ENCODE results near the gene SERBP1. TPM values are rescaled to one million over a fixed set of nuclear protein-coding genes. Genes with fewer than 3 reads are reported as not detected.

SERBP1 gene
- total RNA-seq, 1 donor from 2014 or later = 255 TPM

- Mint-ChIP-seq H3K27me3 (ENCODE audit: low read depth) (no peaks in the 10 kb centered on the region), H3K4me1 (no peaks in the 10 kb centered on the region), H3K27ac (no peak overlapping the region), H3K4me3 (no peak overlapping the region), H3K36me3 (peaks cover 13% of the 10 kb centered on the region), H3K9me3 (peaks cover 37% of the 10 kb centered on the region)
- TF ChIP-seq, protein P1, sequence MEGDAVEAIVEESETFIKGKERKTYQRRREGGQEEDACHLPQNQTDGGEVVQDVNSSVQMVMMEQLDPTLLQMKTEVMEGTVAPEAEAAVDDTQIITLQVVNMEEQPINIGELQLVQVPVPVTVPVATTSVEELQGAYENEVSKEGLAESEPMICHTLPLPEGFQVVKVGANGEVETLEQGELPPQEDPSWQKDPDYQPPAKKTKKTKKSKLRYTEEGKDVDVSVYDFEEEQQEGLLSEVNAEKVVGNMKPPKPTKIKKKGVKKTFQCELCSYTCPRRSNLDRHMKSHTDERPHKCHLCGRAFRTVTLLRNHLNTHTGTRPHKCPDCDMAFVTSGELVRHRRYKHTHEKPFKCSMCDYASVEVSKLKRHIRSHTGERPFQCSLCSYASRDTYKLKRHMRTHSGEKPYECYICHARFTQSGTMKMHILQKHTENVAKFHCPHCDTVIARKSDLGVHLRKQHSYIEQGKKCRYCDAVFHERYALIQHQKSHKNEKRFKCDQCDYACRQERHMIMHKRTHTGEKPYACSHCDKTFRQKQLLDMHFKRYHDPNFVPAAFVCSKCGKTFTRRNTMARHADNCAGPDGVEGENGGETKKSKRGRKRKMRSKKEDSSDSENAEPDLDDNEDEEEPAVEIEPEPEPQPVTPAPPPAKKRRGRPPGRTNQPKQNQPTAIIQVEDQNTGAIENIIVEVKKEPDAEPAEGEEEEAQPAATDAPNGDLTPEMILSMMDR (IDR thresholded peaks at IDR 0.05; ENCODE audit: unreplicated experiment) = no peak
- DNase-seq (ENCODE audit: low spot score in 2 of 2, unreplicated experiment in 2 of 2) = no peak
Observed at GRCh38 chr1:67383999-67384638, 46.1 kb downstream of the SERBP1 start.

DNA sequence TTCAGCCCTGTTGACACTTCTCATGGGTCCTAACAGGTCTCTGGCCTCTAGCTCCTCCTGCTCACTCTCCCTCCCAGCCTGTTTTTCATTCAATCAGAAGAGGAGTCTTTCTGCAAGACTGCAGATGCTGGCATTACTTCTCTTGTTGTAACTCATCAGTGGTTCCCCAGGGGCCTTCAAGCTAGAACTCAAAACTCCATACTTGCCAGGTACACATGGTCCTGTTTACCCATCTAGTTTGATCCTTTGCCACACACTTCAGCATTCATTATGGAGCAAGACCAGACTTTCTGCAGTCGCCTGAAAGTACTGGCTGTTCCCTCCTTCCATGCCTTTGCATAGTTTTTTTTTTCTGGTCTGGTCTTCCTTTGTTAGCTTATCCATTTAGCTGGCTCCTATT lies 47.9 kb downstream of the SERBP1 start:
- Mint-ChIP-seq H3K4me1 (no peaks in the 10 kb centered on the region), H3K27ac (no peak overlapping the region), H3K27me3 (ENCODE audit: low read depth) (no peaks in the 10 kb centered on the region), H3K36me3 (peaks cover 13% of the 10 kb centered on the region), H3K9me3 (peaks cover 37% of the 10 kb centered on the region), H3K4me3 (no peak overlapping the region)
- no peak for DNase-seq (ENCODE audit: low spot score in 2 of 2, unreplicated experiment in 2 of 2)
- TF ChIP-seq, protein P1 (IDR thresholded peaks at IDR 0.05; ENCODE audit: unreplicated experiment) = no peak

- peaks cover 13% of the 10 kb centered on the region for H3K36me3 Mint-ChIP-seq
- TF ChIP-seq, protein P1 (IDR thresholded peaks at IDR 0.05; ENCODE audit: unreplicated experiment) = no peak
- no peak overlapping the region for H3K27ac Mint-ChIP-seq
- no peaks in the 10 kb centered on the region for H3K27me3 Mint-ChIP-seq (ENCODE audit: low read depth)
- H3K4me1 Mint-ChIP-seq = peaks cover 10% of the 10 kb centered on the region
- no peak for DNase-seq (ENCODE audit: low spot score in 2 of 2, unreplicated experiment in 2 of 2)
- H3K4me3 Mint-ChIP-seq = no peak overlapping the region
- peaks cover 34% of the 10 kb centered on the region for H3K9me3 Mint-ChIP-seq
Observed at GRCh38 chr1:67381154-67381553, 49.0 kb downstream of the SERBP1 start.

GRCh38 chr1:67377253-67377652 lies 52.9 kb downstream of the SERBP1 start:
- Mint-ChIP-seq H3K36me3 (no peaks in the 10 kb centered on the region), H3K4me1 (peaks cover 11% of the 10 kb centered on the region), H3K27ac (no peak overlapping the region), H3K9me3 (peaks cover 2% of the 10 kb centered on the region), H3K4me3 (no peak overlapping the region), H3K27me3 (ENCODE audit: low read depth) (no peaks in the 10 kb centered on the region)
- no peak for DNase-seq (ENCODE audit: low spot score in 2 of 2, unreplicated experiment in 2 of 2)
- TF ChIP-seq, protein P1 (IDR thresholded peaks at IDR 0.05; ENCODE audit: unreplicated experiment) = no peak

DNA sequence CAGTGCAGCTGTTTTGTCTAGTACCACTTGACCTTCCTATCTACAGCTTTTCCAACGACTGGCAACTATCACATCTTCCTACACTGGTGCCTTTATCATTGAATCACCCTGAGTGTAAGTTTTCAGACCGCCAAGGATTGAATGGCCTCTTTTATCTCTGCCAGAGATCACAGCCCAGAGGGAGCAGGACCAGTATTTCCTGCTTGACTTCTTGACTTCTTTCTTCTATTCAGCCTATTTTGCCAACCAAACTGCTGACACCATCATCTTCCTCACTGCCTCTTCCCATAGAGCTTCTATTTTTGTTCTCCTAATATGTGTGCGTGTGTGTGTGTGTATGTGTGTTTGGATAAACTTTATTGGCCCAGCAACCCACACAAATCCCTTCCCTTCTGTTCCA lies 53.8 kb downstream of the SERBP1 start:
- H3K9me3 Mint-ChIP-seq = no peaks in the 10 kb centered on the region
- H3K27ac Mint-ChIP-seq = no peak overlapping the region
- DNase-seq (ENCODE audit: low spot score in 2 of 2, unreplicated experiment in 2 of 2) = no peak
- H3K4me3 Mint-ChIP-seq = no peak overlapping the region
- no peaks in the 10 kb centered on the region for H3K36me3 Mint-ChIP-seq
- no peaks in the 10 kb centered on the region for H3K27me3 Mint-ChIP-seq (ENCODE audit: low read depth)
- H3K4me1 Mint-ChIP-seq = peaks cover 19% of the 10 kb centered on the region
- TF ChIP-seq, protein P1 (IDR thresholded peaks at IDR 0.05; ENCODE audit: unreplicated experiment) = no peak
